NCI-H2081 (cell line): ENCODE data around the gene CASZ1.

Experiments used
- DNase-seq, 2 experiments: peaks; one replicate each; lab custom pipeline; 2025; lab: John Stamatoyannopoulos, UW

The CASZ1 gene

DNA sequence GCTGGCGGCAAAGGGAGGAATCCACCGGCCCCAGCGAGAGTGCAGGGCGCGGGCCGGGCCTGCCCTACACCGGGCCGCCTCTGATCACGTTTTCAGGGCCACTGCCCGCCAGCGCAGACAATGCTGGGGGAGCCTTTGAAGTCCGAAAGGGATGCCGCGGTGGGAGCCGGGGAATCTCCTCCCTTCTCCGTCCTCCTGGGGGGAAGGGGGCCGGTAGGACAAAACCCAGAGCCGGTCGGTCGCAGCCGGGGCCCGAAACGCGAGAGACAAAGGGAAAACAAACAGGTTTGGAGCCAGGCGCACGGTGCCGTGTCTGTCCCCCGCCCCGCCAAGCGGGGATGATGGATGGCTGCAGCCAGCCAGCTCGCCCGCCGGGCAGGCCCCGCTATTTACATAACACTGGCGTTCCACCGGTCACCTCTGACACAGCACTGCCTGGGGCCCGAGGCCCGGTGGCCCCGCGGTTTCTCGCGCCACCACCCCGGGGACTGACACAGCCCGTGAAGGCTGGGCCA is 92.0 kb downstream of the CASZ1 start:
- DNase-seq, result no peak

DNA sequence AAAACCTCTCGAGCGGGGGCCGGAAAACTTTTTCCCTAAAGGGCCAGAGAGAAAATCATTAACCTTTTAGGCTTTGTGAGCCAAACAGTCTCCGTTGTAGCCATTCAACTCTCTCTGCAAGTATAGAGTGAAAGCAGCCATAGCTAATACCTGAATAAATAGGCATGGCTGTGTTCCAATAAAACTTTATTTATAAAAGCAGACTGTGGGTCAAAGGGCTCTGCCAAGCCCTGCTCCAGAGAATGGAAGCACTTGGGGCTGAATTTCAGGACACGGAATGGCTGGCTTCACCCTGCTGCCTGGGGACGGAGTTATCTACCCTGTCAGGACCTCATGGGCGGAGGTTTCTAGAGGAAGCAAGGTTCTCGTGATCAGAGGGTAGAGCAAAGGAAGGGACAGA is 92.7 kb downstream of the CASZ1 start:
- no peak for DNase-seq

DNA sequence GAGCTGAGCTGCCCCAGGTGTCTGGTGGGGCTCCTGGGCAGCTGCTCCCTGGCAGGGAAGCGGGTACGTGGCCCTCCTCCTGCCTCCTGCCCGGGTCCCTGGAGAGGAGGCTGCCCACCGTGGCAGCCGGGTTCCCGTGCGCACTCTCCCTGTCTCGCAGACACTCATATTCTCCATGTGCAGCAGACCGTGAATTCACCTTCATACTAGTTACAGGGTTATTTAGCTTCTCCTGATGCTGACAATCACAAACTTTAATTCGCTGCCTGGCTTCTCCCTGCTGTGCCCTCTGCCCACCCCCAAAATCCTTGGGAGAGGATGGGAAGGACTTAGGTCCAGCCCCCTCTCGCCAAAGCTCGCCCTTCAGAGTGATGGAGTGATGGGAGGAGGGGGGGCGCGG is 95.3 kb downstream of the CASZ1 start:
- no peak for DNase-seq

DNA sequence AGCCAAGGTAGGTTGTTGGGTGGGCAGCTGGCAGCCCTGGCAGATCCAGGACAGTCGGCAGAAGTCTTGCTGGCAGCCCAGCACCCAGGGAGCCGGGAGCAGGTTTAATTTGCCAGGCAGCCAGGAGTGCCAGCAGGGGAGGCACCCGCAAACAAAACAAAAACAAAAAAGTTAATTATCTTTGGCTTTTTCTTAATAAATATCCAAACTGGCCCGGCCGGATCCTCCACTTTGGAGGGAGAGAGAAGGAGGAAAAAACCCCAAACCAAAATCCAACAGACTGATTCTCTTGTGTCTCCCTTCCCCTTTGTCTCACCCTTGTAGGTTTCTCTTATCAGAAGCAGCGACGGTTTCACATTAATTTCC is 97.0 kb downstream of the CASZ1 start:
- no peak for DNase-seq

DNA sequence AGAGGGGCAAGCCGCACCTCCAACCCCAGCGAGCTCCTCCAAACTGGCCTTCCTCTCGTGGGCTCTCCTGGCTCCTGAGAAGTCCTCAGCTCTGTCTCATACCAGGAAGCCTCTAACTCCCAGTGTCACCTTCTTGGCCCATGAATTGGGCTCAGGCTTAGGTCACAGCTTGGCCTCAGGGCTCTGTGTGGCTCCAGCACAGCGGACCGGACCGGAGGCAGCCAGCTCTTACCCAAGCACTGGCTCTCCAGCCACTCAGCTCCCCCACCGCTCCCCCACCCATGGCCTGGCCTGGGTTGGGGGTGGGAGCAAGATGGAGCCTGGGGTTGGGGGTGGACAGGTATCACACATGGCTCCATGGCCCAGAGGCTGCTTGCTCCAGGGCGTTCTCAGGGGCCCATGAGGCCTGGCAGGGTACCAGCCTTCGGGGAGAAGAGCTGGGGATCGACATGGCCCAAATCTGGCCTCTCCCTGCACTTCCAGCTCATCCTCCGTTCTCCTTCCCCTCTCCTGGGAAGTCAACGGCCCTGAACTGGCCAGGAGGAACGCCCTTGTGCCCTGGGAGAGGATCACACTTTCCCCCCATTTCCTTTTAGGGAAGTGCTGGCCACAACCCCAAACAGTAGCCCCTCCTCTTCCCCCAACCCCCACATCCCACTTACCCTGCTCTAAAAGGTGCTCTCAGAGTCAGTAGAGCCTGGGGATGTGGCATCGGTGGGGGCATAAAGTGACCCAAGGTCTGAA is 97.5 kb downstream of the CASZ1 start:
- DNase-seq, result no peak

DNA sequence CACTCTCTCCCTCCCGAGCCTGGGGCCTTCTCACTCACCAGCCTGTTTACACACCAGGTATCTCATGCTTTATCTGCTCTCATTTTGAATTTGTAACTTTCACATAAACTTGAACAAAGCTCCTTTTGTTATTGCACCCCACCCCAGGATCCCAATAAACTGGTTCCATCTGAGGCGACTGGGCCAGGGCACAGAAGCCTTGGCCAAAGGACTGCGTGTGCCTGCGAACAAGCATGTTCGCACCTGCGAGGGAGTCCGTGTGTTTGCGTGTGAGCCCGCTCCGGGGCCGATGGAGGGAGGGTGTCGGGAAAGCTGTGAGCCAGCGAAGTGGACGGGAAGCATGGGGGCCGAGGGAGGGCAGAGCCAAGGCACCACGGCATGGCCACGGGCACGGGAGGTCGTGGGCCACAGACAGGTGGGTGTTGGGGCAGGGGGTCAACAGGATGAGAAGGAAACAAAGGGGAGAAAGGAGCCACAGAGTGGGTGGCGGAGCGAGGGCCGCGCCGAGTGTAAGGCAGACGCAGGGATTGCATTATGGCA is 98.8 kb downstream of the CASZ1 start:
- DNase-seq, result no peak

DNA sequence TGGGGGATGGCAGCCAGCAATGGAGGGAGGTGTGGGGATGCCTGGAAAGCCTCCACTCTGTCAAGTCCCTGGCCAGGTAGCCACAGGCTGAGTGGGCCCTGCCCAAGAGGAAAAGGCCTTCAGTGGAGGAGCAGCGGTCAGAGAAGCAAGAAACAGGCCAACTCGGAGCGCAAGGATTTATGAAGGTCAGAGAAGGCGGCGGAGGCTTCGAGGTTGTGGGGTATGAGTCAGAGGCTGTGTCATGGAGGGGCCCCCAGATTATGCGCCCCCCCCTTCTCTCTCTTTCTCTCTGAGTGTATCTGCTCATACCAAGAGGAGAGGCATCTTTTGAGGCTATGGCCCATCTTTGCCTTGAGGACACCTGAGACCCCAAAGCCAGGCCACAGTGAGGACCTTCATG is 99.5 kb downstream of the CASZ1 start:
- DNase-seq, result no peak

DNA sequence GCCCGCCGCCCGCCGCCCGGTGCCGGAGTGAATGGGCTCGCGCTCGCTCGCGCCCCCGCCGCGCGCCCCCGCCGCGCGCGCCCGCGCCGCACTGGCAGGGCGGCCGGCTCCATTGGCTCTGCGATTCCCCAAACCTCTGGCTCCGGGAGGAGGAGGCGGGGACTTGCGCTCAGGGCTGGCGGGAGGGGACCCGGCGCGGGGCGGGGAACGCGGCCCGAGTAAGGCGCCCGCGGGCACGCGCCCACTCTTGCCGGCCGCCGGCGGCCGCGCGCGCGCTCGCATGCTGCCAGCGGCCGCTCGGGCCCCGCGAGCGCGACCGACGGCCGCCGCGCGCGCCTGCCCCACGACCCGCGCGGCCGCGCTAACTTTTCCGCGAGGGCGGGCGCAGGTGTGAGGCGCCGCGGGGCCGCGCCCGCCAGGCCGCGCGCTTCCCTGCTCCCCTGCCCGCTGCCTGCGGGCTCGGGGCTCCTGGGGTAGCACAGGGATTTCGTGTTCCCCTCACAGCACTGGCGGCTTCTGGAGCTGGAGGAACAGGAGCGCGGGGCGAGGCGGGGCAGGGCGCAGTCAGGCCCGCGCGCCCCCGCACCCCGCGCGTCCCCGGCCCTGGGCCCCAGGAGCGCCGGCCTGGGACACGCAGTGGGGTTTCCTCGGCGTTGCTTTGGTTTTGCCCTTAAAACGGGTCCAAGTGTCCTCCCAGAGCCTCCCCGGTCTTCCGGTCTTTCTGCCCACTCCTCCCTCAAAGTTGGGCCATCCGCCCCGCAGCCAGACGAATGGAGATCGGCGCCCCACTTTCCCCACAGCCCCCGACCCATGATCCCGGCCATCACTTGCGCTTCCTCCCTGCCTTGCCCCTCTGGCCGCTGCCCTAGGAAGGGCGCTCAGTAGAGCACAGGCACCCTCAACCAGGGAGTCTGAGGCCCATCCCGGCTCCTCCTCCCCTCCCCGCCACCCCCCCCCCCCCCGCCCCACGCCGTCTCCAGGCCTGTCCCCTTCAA is 101.5 kb downstream of the CASZ1 start:
- peak; percentile 88 to 91 for DNase-seq

DNA sequence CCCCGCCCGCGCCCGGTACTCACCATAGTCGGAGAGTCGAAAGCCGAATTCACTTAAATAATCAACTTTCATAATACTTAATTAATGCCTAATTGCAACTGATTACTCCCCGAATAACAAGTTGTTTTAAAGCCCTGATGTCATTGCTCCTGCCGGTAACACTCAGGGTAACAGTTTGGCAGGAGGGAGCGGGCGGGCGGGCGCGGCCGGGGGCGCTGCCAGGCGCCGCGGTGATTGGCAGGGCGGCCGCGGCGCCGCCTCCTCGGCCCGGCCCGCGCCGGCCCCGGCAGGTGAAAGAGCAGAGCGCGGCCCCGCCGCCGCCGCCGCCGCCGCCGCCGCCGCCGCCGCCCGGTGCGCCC is 102.2 kb downstream of the CASZ1 start:
- no peak for DNase-seq

DNA sequence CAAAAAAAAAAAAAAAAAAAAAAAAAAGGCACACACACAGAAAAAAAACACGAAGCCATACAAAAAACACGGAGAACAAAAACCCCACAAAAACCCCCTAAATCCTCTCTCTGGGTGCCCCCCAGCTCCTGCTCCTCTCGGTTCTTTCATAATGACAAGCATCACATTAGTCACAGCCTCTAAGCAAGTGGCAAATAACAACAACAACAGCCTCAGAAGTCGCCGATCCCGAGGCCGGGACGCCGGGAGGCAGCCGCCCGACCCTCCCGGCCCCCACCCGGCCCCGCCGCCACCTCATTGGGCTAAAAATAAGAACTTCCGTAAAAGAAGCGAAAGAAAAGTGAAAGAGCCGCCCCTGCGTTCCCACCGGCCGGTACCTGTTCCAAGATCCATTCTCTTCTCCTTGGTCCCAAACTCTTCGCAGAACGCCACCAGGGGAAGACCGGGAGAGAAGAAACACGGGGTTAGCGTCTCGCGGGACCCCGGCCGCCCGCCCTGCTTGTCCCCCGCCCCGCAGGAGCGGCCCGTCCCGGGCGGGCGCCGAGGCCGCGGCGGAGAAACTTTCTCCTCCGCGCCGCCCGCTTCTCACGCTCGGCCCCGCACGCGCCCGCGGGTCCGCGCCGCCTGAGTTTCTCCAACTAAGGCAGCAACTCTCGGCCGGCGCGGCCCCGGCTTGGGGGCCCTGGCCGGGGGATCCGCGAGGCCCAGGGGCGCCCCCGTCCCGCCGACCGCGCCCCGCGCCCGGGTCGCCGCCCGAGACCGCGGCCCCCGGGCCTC is 102.8 kb downstream of the CASZ1 start:
- DNase-seq, result no peak

DNA sequence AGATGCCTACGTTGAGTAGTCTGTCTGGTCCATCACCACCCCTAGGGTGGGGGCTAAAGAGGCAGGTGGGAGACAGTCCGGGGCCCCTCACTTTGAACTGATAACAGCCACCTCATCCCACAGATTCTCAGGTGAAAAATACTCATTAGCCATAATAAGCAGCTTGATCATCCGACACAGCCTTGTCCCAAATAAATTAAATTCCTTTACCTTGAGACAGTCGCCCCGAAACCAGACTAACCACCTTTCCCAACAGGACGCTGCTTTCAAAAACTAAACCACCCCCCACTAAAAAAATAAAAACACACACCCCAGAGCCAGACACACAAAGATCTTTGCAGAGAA is 103.3 kb downstream of the CASZ1 start:
- DNase-seq, result no peak

DNA sequence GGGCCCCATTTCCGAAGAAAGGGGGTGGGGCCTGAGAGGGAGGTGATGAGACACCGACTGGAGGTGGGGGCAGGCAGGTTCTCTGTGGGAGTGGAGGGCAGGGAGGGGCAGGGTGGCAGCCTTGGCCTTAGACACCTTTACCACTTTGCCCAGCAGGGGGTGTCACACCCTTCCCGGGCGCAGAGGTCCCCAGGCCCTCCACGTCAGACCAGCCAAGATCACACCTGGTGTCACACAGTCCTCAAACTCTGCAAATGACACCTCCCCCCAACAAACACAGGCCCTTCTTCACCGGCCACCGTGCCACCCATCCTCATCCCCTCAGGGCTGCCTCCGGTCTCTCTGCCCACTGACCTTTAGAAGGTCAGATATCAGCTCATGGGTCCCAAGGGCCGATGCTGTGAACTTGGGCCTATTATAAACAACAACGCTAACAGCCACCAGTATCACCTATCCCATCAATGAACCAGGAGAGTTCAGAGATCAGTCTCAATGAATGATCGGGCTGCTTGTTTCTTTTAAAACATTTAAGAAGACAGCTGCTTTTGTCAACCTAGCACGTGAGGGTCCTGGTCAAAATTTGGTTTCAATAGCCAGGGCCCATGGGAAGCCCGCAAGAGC is 103.9 kb downstream of the CASZ1 start:
- peak in 1 of 2 experiments; percentile 16 for DNase-seq

DNA sequence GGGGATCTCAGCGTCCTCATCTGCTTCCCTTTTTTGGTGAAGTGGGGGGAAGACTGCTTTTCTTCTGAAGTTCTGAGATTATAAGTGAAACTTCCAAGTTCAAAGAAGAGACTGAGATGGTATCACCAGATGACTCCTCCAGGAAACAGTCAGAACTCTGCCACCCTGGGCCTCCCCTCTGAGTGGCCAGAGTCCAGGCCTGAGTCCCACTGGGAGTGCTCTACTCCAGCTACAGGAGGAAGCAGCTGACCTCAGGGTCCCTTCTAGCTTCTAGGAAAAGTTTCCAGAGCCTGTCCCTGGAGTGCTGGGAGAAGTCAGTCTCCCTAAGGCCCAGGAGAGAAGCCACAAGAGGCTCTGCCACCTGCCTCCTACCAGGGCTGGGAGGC is 104.7 kb downstream of the CASZ1 start:
- no peak for DNase-seq

DNA sequence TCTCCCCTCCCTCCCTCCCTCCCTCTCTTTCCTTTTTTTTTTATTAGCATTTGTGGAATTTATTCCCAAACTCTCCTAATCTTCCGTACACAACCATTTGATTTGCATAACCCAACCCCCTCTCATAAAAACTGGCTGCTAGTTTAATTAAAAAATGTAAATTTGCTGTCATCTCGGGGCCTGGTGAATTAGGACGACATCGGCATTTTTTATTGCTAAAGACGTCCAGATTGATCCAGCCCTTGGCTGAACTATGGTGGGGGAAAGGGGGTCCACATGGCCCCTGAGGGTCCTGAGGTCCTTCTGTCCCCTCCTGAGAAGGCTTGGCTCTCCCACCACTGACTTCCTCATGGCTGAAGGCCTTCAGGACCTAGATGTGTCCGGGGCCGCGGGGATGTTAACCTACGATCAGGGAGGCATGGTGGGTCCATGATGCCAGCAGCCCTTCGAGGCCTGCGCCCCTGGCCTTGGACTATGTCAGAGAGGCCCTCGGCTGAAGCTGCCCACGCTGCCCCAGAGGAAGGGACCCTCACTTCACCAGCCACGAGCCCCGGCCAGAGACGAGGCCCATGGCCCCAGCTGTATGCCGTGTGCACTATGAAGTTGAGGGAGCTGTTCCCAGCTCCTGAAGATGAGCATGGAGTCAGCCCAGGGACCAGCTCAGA is 105.2 kb downstream of the CASZ1 start:
- no peak for DNase-seq

DNA sequence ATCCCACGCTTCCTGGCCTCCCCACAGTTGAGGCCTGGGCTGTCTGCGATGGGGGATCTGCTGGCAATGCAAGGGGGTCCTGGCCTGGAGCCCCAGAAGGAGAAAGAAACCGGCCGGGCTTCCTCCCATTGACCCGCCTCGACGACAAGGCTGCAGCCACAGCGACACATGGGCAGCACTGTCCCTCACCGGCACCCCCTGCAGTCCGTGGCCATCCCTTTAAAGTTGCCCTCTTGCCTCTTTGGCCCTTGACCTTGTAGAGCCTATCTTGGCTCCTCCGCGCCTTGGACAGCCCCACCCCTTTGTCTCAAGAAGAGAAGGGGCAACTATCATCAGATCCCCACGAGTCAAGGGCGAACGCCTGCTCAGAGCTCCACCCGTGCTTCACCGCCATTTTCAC is 106.0 kb downstream of the CASZ1 start:
- no peak for DNase-seq

DNA sequence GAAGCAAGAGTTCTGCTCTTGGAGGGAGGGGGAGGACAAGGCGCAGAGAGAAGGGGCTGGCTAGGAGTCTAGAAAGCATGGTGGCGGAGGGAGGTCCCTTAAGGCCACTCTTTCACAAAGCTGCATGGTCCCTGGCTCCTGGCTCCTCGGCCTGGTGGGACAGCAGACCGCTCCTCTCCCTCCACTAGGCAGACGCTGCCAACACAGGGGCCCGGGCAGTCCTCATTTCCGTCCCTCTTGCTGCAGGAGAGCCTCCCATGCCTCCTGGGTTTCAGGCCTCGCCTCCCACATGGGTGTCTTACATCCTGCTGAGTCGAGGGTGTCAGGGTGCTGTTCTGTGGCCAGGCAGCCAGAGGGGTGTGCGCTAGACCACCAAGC is 108.0 kb downstream of the CASZ1 start:
- no peak for DNase-seq

DNA sequence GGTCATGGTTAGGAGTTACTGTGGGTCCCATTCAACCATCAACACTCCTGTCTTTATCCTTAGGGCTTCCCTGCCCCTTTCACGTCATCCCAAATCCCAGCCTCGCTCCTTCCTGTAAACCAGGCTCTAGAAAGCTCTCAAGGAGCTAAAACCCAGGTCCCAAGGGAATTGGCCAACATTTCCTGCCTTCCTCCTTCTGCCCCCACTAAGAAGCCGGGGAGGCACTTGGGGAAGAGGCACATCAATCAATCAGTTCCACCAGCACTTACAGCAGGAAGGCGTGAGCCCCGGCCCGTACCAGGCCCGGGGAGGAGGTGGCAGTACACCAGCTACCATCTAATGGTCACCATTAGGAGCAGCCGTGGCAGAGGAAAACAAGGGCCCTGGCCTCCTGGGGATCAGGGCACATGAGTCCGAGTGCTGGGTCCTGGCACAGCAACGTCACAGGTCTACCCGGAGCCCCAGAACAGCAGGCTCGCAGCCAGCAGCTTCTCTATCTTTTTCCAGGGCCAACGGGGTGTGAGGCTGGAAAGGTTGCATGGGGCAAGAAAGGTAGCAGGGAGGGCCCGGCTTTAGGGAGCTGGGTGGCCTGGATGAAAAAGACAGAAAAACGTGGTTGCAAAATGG is 108.6 kb downstream of the CASZ1 start:
- DNase-seq, result no peak

DNA sequence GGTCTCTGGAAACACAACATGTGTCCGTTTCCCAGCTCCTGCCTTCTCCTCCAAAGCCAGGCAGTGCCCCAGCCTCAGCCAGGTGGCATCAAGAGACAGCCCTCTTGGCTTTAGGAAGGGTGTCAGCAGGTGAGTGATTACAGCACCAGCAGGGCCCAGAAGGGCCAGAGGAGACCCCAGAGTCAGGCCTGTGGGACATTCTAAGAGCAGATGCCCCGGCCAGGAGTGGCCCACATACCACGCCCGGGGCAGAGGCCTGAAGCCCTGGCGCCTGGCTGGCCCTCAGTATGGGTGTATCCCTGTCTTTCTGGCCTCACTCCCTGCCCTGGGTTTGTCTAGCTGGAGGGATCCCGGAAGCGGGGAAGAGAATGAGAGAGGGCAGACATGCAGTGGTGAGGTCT is 109.2 kb downstream of the CASZ1 start:
- no peak for DNase-seq

DNA sequence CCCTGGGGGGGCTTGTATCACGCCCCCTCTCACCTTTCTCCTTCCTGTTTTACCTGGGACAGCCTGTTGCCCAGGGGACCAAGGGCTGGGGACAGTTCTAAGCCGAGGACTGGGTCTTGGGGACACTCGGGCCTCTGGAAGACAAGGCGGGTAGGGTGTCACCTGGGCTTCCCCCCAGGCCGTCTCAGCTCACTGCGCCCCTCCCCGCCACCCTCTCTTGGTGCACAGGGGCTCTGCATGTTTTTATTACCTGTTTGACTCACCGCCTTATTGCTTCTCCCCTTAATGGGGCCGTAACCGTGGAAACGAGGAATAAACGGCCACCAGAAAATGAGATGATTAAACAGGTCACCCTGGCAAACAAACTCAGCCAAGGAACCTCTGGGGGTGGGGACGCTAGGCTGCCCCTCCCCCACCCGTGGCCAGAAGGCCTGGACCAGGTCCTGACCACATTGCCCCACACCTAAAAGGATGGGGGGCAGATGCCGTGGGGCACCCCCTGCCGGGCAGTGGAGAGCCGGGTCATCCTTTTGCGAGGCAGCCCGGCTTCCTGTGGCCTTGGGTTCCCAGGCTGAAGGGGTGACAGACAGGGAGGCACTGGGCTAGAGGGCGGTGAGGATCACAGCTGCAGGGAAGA is 109.9 kb downstream of the CASZ1 start:
- peak; percentile 42 to 61 for DNase-seq

DNA sequence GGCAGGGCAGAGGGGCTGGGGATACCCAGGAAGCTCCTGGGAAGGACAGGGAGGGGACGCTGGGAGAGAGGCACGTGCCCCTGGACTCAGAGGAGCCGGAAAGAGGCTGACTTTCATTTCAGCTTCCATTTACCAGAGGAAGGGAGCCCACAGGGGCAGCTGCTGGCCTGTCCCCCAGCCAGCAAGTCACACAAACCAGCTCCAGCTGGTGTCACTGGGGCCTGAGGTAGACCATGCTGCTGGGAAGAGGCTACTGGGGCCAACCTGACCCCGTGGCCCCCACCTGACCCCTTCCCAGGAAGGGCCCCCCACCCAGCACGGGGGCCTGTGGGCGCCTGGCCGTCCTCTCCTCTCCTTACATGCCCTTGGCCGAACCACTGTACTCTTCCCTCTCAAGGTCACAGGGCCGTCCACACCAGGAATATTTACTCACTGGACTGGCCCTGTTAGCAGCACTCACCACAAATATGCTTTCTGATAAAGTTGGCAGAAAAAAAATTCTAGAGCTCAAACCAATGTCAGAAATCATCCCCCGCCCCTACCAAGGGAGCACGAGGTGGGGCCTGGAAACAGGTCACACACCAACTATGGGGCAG is 110.5 kb downstream of the CASZ1 start:
- DNase-seq, result no peak
